Retinal pigment epithelial cell (primary cell): ENCODE results near the gene HEXB.

Experiments used
- DNase-seq: peaks from one replicate; pipeline ENCODE4 v3.0.0-alpha.2; 2010; ENCODE audit warnings: low read depth
- H3K4me3 ChIP-seq: 2 replicates; pipeline ENCODE4 v1.5.1; 2011; ENCODE audit warnings: mild to moderate bottlenecking, low read length, control low read depth, moderate library complexity
- TF ChIP-seq, protein P1 (sequence below): conservative IDR thresholded peaks from 2 replicates; pipeline ENCODE4 v1.5.1; 2011; ENCODE audit warnings: low read depth, low read length, control low read depth, inconsistent platforms

The HEXB gene

DNA sequence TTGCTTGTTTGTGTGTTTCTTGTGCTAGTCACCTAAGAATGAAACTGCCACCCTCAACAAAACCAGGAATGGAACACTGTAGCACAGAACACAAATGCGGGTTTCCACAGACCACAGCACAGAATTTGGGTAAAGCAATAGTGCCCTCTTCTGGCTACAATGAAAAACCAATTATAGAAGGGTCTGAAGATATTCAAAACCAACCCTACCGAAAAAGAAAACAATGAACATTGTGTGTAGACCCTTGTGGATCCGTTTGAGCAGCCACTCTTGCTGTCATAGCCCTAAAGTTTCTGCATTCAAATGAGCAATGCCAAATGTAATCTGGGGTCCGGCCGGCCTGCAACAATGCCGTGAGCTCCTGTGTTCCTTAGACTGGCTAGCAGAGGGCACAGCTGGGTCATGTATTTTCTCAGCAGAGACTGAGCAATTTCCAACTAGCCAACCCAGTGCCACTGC, 36.2 kb upstream of the HEXB start:
- DNase-seq = no peak
- TF ChIP-seq, protein P1, sequence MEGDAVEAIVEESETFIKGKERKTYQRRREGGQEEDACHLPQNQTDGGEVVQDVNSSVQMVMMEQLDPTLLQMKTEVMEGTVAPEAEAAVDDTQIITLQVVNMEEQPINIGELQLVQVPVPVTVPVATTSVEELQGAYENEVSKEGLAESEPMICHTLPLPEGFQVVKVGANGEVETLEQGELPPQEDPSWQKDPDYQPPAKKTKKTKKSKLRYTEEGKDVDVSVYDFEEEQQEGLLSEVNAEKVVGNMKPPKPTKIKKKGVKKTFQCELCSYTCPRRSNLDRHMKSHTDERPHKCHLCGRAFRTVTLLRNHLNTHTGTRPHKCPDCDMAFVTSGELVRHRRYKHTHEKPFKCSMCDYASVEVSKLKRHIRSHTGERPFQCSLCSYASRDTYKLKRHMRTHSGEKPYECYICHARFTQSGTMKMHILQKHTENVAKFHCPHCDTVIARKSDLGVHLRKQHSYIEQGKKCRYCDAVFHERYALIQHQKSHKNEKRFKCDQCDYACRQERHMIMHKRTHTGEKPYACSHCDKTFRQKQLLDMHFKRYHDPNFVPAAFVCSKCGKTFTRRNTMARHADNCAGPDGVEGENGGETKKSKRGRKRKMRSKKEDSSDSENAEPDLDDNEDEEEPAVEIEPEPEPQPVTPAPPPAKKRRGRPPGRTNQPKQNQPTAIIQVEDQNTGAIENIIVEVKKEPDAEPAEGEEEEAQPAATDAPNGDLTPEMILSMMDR = peak; percentile 59
- H3K4me3 ChIP-seq = no peak overlapping the region

DNA sequence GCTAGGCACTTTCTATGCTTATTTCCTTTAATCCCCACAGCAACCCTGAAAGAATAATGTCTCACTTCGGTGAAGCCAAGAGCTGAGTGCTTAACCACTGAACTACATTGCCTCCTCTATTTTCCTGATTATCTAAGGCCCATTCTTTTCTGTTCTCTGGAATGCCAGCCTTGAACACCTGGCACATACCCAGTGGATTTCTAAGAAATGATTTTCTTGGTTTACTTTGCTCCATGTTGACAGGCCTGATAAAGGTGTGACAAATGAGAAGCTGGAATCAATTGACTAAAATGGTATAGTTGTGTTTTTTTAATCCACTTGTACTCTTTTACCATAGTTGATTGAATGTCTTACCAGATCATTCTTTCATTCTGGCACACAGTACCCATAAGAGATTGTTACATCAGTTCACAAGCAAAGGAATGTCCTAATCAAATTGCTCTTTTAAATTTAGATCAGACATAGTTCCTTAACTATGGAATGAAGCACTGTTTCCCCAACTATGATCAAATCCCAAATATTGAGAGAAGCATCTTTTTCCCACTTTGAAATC, 35.5 kb upstream of the HEXB start:
- no peak overlapping the region for H3K4me3 ChIP-seq
- TF ChIP-seq, protein P1 = no peak
- no peak for DNase-seq

DNA sequence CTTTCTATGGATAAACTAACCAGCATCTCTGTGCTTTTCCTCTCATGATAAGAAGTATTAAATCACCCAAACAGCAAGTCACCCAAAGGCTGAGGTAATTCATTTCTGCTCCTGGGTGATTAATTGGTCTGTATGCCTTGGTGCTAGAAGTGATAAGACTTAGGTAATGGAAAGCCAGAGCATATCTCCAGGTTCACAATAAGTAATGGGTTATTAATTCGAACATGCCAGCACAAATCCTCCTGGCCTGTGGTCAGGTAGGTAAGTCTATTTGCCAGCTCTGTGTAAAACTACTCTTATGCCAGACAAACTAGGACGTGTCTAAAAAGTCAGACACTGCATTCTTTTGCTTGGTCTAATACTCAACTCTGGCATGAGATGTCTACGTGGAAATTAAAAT, 33.3 kb upstream of the HEXB start:
- TF ChIP-seq, protein P1 = no peak
- no peak for DNase-seq
- H3K4me3 ChIP-seq = no peak overlapping the region

DNA sequence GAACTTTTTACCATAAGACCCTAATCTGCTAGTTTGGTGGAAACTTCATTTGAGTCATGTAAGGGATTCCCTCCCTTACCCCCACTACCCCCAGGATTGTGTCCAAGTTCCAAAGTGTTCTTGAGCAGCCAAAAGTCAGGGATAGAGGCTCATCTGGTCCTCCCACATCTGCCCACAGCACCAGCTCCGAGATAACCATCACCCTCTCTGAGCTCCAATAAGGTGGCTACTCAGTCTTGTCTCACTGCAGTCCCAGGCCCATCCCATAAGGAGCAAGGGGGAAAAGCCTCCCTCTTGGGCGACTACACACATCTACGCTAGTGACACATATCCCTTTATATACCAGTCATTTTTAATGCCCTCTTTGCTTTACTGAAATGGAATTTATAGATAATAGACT, 32.5 kb upstream of the HEXB start:
- H3K4me3 ChIP-seq = no peak overlapping the region
- TF ChIP-seq, protein P1 = no peak
- DNase-seq = no peak

DNA sequence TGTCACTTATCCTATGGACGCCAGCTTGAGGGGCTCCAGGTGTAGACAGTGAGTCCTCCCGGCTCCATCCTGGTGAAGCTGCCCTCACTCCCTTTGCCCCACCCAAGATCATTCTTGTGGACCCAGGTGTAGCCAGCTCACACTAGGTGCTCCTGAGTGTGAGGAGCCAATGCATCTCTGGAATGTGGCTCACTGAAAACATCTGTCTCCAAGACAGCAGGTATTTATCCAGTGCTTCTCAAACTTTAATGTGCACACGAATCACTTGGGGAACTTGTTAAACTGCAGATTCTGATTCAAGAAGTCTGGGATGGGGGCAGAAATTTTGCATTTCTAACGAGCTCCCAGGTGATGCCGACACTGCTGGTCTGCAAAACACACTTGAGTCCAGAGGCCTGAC, 31.0 kb upstream of the HEXB start:
- TF ChIP-seq, protein P1 = no peak
- no peak overlapping the region for H3K4me3 ChIP-seq
- DNase-seq = no peak

DNA sequence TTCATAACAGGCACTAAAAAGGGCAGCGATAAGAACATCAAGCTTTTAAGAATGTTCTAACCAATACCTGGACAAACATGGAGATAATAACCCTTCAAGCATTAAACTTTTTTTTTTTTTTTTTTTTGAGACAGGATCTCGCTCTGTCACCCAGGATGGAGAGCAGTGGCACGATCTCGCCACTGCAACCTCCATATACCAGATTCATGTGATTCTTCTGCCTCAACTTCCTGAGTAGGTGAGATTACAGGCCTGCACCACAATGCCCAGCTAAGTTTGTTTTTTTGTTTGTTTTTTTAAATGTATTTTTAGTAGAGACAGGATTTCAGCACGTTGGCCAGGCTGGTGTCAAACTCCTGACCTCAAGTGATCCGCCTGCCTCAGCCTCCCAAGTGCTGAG, 29.8 kb upstream of the HEXB start:
- TF ChIP-seq, protein P1 = no peak
- DNase-seq = no peak
- no peak overlapping the region for H3K4me3 ChIP-seq

DNA sequence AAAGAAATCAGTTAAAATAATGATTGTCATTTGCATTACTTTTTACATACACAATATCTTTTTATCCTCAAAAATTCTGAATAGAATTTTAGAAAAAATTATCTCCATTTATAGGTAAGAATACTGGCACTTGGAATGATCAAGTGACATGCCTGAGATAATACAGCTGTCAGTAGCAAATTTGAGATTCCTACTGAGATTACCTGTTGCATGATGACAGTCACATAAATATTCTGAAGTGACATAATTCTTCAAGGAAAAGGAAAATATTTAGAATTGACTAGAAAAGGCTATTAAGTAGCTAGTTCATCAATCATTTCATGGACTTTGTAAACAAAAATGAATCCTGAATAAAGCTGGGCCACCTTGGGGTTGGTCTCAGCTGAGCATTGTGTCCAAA, 29.3 kb upstream of the HEXB start:
- no peak for DNase-seq
- TF ChIP-seq, protein P1 = no peak
- no peak overlapping the region for H3K4me3 ChIP-seq
